H1 (cell line): Measurements from ENCODE around the gene RORB. TPM values are rescaled to one million over a fixed set of nuclear protein-coding genes. Genes with fewer than 3 reads are reported as not detected.

Experiments used
- CTCF ChIA-PET: fragments of 300-600 bp; sonication (Branson Sonifier 250); formaldehyde crosslinking; loops from one replicate; lab custom pipeline; 2021; ENCODE audit not compliant: partially characterized antibody; lab: Charles Lee
- POLR2A ChIA-PET: fragments of 300-600 bp; sonication (Branson Sonifier 250); formaldehyde crosslinking; loops from one replicate; lab custom pipeline; 2021; ENCODE audit warnings: inconsistent platforms; ENCODE audit not compliant: partially characterized antibody; lab: Charles Lee
- DNase-seq, 2 experiments: peaks; one replicate each; pipeline versions ENCODE4 v3.0.0 to v3.0.0-alpha.2; 2010 to 2022; ENCODE audit warnings: low spot score in 2 of 2, low read depth in 1 of 2, mixed read lengths in 1 of 2
- FAIRE-seq: peaks from 2 replicates; lab custom pipeline; 2011; peaks lifted over from hg19 to GRCh38; lab: Jason Lieb, UNC
- H2AFZ ChIP-seq: 2 replicates; pipeline ENCODE4 v1.8.1; 2012; ENCODE audit warnings: low read length, inconsistent platforms
- H2AK5ac ChIP-seq: 2 replicates; pipeline ENCODE4 v1.6.1; 2013; ENCODE audit warnings: low read depth, low read length
- H2BK120ac ChIP-seq: replicated peaks from 2 replicates; pipeline ENCODE3; 2013; ENCODE audit warnings: low read depth, low read length, inconsistent platforms
- H2BK12ac ChIP-seq: 2 replicates; pipeline ENCODE4 v1.6.1; 2013; ENCODE audit warnings: low read depth, low read length
- H2BK15ac ChIP-seq: 2 replicates; pipeline ENCODE4 v1.6.1; 2013; ENCODE audit warnings: low read length
- H2BK20ac ChIP-seq: 2 replicates; pipeline ENCODE4 v1.6.1; 2013; ENCODE audit warnings: low read length
- H2BK5ac ChIP-seq: 2 replicates; pipeline ENCODE4 v1.6.1; 2013; ENCODE audit warnings: low read depth, low read length
- H3K14ac ChIP-seq: 2 replicates; pipeline ENCODE4 v1.6.1; 2013; ENCODE audit warnings: inconsistent platforms; ENCODE audit not compliant: insufficient read length
- H3K18ac ChIP-seq: 2 replicates; pipeline ENCODE4 v1.6.1; 2013; ENCODE audit warnings: low read length; ENCODE audit errors: extremely low read depth
- H3K23ac ChIP-seq: 2 replicates; pipeline ENCODE4 v1.6.1; 2013; ENCODE audit warnings: inconsistent platforms; ENCODE audit not compliant: insufficient read length
- H3K23me2 ChIP-seq: 2 replicates; pipeline ENCODE4 v1.6.1; 2013; ENCODE audit warnings: low read depth, low read length
- H3K27ac ChIP-seq: 2 replicates; pipeline ENCODE4 v1.6.1; 2011; ENCODE audit warnings: low read depth, low read length, inconsistent platforms
- H3K27me3 ChIP-seq, 4 experiments: replicated peaks in 1 of 4; 1 replicate in 1 of 4; 2 replicates in 3 of 4; pipeline versions ENCODE4 v1.6.1 to v1.8.1; 2011 to 2013; ENCODE audit warnings: low read length in 3 of 4, mild to moderate bottlenecking in 3 of 4, inconsistent platforms in 2 of 4, mixed read lengths in 2 of 4, moderate library complexity in 1 of 4; ENCODE audit not compliant: control insufficient read depth in 3 of 4, insufficient read depth in 3 of 4; ENCODE audit errors: extremely low read depth in 1 of 4
- H3K36me3 ChIP-seq, 4 experiments: 2 replicates each; pipeline versions ENCODE4 v1.6.1 to v1.8.1; 2011 to 2013; ENCODE audit warnings: mild to moderate bottlenecking in 4 of 4, low read length in 3 of 4, moderate library complexity in 2 of 4, control low read depth in 1 of 4, inconsistent platforms in 1 of 4; ENCODE audit not compliant: insufficient read depth in 4 of 4, control insufficient read depth in 2 of 4
- H3K4ac ChIP-seq: replicated peaks from 2 replicates; pipeline ENCODE3; 2013; ENCODE audit warnings: low read length, low read depth, mixed read lengths, inconsistent platforms; ENCODE audit not compliant: insufficient read length
- H3K4me1 ChIP-seq, 4 experiments: replicated peaks in 1 of 4; 1 replicate in 1 of 4; 2 replicates in 3 of 4; pipeline versions ENCODE4 v1.6.1 to v1.8.1; 2011 to 2013; ENCODE audit warnings: low read length in 3 of 4, inconsistent platforms in 2 of 4, mixed read lengths in 1 of 4; ENCODE audit not compliant: insufficient read depth in 4 of 4, control insufficient read depth in 3 of 4
- H3K4me2 ChIP-seq, 2 experiments: 2 replicates each; pipeline versions ENCODE4 v1.6.1 to v1.8.1; 2011 to 2013; ENCODE audit warnings: low read depth in 2 of 2, low read length in 2 of 2, control low read depth in 1 of 2, inconsistent platforms in 1 of 2, mild to moderate bottlenecking in 1 of 2; ENCODE audit not compliant: insufficient read depth in 1 of 2
- H3K4me3 ChIP-seq, 4 experiments: fragments of 200-600, 300-600 bp in 1 of 4; sonication (generic), shearing (Covaris generic), sonication (Bioruptor Twin) in 1 of 4; 2 replicates each; pipeline versions ENCODE4 v1.5.1 to v1.8.1; 2011 to 2016; ENCODE audit warnings: low read length in 4 of 4, low read depth in 3 of 4, control low read depth in 2 of 4, inconsistent platforms in 2 of 4, mild to moderate bottlenecking in 2 of 4, mixed read lengths in 1 of 4, moderate library complexity in 1 of 4; ENCODE audit not compliant: insufficient read depth in 2 of 4; ENCODE audit errors: extremely low read depth in 1 of 4
- H3K56ac ChIP-seq: replicated peaks from 2 replicates; pipeline ENCODE3; 2013; ENCODE audit warnings: low read depth, mild to moderate bottlenecking, mixed read lengths, low read length, inconsistent platforms; ENCODE audit not compliant: insufficient read length
- H3K79me1 ChIP-seq: 2 replicates; pipeline ENCODE4 v1.6.1; 2013; ENCODE audit warnings: low read depth, low read length, control low read depth
- H3K79me2 ChIP-seq, 2 experiments: 2 replicates each; pipeline versions ENCODE4 v1.6.1 to v1.8.1; 2012 to 2013; ENCODE audit warnings: low read length in 2 of 2, mild to moderate bottlenecking in 2 of 2, inconsistent platforms in 1 of 2; ENCODE audit not compliant: insufficient read depth in 2 of 2, control insufficient read depth in 1 of 2
- H3K9ac ChIP-seq, 4 experiments: replicated peaks in 1 of 4; 1 replicate in 1 of 4; 2 replicates in 3 of 4; pipeline versions ENCODE4 v1.6.1 to v1.8.1; 2011 to 2013; ENCODE audit warnings: low read depth in 3 of 4, low read length in 3 of 4, control low read depth in 2 of 4, mild to moderate bottlenecking in 2 of 4, moderate library complexity in 2 of 4, inconsistent platforms in 1 of 4; ENCODE audit errors: extremely low read depth in 1 of 4
- H3K9me3 ChIP-seq, 2 experiments: 2 replicates each; pipeline versions ENCODE4 v1.6.1 to v1.8.1; 2012 to 2013; ENCODE audit warnings: mild to moderate bottlenecking in 2 of 2, moderate library complexity in 2 of 2, control low read depth in 1 of 2, inconsistent platforms in 1 of 2, low read depth in 1 of 2, low read length in 1 of 2, mixed read lengths in 1 of 2; ENCODE audit not compliant: insufficient read depth in 2 of 2
- H4K20me1 ChIP-seq, 2 experiments: replicated peaks in 1 of 2; 2 replicates each; pipeline versions ENCODE3 to v1.8.1; 2011 to 2013; ENCODE audit warnings: inconsistent platforms in 2 of 2, low read length in 2 of 2, mild to moderate bottlenecking in 1 of 2; ENCODE audit not compliant: insufficient read depth in 2 of 2, control insufficient read depth in 1 of 2
- H4K5ac ChIP-seq: 2 replicates; pipeline ENCODE4 v1.6.1; 2013; ENCODE audit warnings: low read length, low read depth, mixed read lengths, inconsistent platforms; ENCODE audit not compliant: insufficient read length
- H4K8ac ChIP-seq: 2 replicates; pipeline ENCODE4 v1.8.0; 2013; ENCODE audit warnings: mild to moderate bottlenecking, moderate library complexity, low read length, inconsistent platforms; ENCODE audit not compliant: insufficient read depth; ENCODE audit errors: extremely low read depth
- H4K91ac ChIP-seq: replicated peaks from 2 replicates; pipeline ENCODE3; 2013; ENCODE audit warnings: low read length, mixed read lengths, inconsistent platforms; ENCODE audit not compliant: insufficient read length
- BACH1 ChIP-seq: IDR thresholded peaks from 2 replicates; pipeline ENCODE4 v1.6.1; 2012; ENCODE audit warnings: low read length, improper control_type of control experiment
- CBX8 ChIP-seq: fragments of 300-800, 300-1000 bp; sonication (generic); IDR thresholded peaks from 2 replicates; pipeline ENCODE4 v1.7.1; 2016; ENCODE audit warnings: low read depth, low read length, borderline replicate concordance
- PHF8 ChIP-seq: fragments of 200-600 bp; sonication (generic); conservative IDR thresholded peaks from 2 replicates; pipeline ENCODE4 v1.7.1; 2012; ENCODE audit warnings: low read depth, mild to moderate bottlenecking, inconsistent platforms, low read length, moderate library complexity
- POU5F1 ChIP-seq: IDR thresholded peaks from 2 replicates; pipeline ENCODE4 v1.6.1; 2011; ENCODE audit warnings: low read depth, mild to moderate bottlenecking, low read length, moderate library complexity
- TAF7 ChIP-seq: optimal IDR thresholded peaks from 2 replicates; pipeline ENCODE3; 2011; ENCODE audit warnings: low read depth, mild to moderate bottlenecking, inconsistent platforms, low read length, moderate library complexity, borderline replicate concordance
- WGBS, 2 experiments: shearing (Covaris generic) in 1 of 2; methylation state at CpG; one replicate each; pipeline versions ENCODE4 v1.1.6 to v1.1.7; 2013 to 2015; ENCODE audit warnings: low lambda C conversion rate in 2 of 2, mixed read lengths in 2 of 2, inconsistent platforms in 1 of 2, low coverage in 1 of 2, missing lambda C conversion rate in 1 of 2; ENCODE audit not compliant: insufficient replicate concordance in 2 of 2, insufficient coverage in 1 of 2, insufficient read length in 1 of 2; ENCODE audit errors: extremely low coverage in 1 of 2, missing lambda C conversion rate in 1 of 2; 5-methylcytosine and 5-hydroxymethylcytosine counted together
- polyA plus RNA-seq, 7 experiments: library from polyadenylated mRNA; depleted of rRNA in 3 of 7; stranded (reverse) in 5 of 7; unstranded in 2 of 7; fragments of >200 nt in 5 of 7; fragments of 200-250 nt in 2 of 7; gene quantifications; 1 replicate in 5 of 7; 2 replicates in 1 of 7; 4 replicates in 1 of 7; pipeline versions ENCODE4 v1.2.1 to v1.2.3, GENCODE V29; 2011 to 2013; ENCODE audit warnings: missing spikeins in 2 of 7, mixed read lengths in 2 of 7
- total RNA-seq: library from RNA; stranded (reverse); fragmentation: NEBNext Ultra II Directional; extraction: Animal tissue kit (Norgen Biotek cat#: 25700); gene quantifications from 2 replicates; pipeline ENCODE4 v1.2.1, GENCODE V29; 2021

The RORB gene
- total and polyA plus RNA-seq, 2 of the 8 experiments (the other 6 are each of a cell fraction or from before 2014, with no cell fraction given), result 2.3 to 7.1 TPM

GRCh38 chr9:74742191-74742790, 245.2 kb downstream of the RORB start:
- no peak overlapping the region for H3K18ac ChIP-seq
- 93% methylated on average over 1 of the region's 1 CpG; no CpG with 5 or more reads in 1 of the 2 experiments for WGBS, 2 experiments
- H2AK5ac ChIP-seq, result no peak overlapping the region
- DNase-seq (no peak), FAIRE-seq (peak; percentile 13)
- no peak overlapping the region for H3K56ac ChIP-seq
- H3K9me3 ChIP-seq, result no peaks in the 10 kb centered on the region
- no peak overlapping the region for H2BK12ac ChIP-seq
- H2BK5ac ChIP-seq, result no peak overlapping the region
- H3K23me2 ChIP-seq, result peaks cover 2% of the 10 kb centered on the region; the same call in 1 of the 2 replicates
- H2BK15ac ChIP-seq, result no peak overlapping the region
- H3K4me3 ChIP-seq, result no peak overlapping the region
- H3K23ac ChIP-seq, result no peak overlapping the region
- H2AFZ ChIP-seq, result no peak overlapping the region
- no peak overlapping the region for H4K8ac ChIP-seq
- no peaks in the 10 kb centered on the region for H3K27me3 ChIP-seq
- POLR2A ChIA-PET, result no interaction called here
- no peak overlapping the region for H3K14ac ChIP-seq
- no peak overlapping the region for H2BK120ac ChIP-seq
- CTCF ChIA-PET, result interaction anchor here (0.6 to 2.6 kb wide), 18 partner anchors 9 to 366 kb away, joined by 3 to 10 read pairs (median 5); no protein-coding TSS in a partner anchor
- no peaks in the 10 kb centered on the region for H4K20me1 ChIP-seq
- no peaks in the 10 kb centered on the region for H3K79me2 ChIP-seq
- H3K4me2 ChIP-seq, result no peak overlapping the region
- no peak overlapping the region for H2BK20ac ChIP-seq
- H3K36me3 ChIP-seq, result no peaks in the 10 kb centered on the region
- H4K91ac ChIP-seq, result no peak overlapping the region
- H3K79me1 ChIP-seq, result no peaks in the 10 kb centered on the region; the same call in 1 of the 2 replicates
- no peak overlapping the region for H3K4ac ChIP-seq
- H3K27ac ChIP-seq, result no peak overlapping the region
- H3K9ac ChIP-seq, result no peak overlapping the region
- no peak overlapping the region for H4K5ac ChIP-seq
- H3K4me1 ChIP-seq, result no peaks in the 10 kb centered on the region
- TF ChIP-seq PHF8 (no peak), CBX8 (no peak), BACH1 (no peak), POU5F1 (no peak), TAF7 (no peak)
